Adrenal gland (tissue), 12 donors: ENCODE measurements around the gene RABGAP1L. TPM values are rescaled to one million over a fixed set of nuclear protein-coding genes. Genes with fewer than 3 reads are reported as not detected.
"Not testable (repeated sequence)": the region's sequence is repeated elsewhere in the genome, so short reads cannot be mapped to it uniquely, and the experiment has no call there.

Experiments used
- DNase-seq, 7 donors: peaks; one replicate each; pipeline ENCODE4 v3.0.0-alpha.2; 2019 to 2020
- H3K27ac ChIP-seq, 5 donors: fragments of 200-600 bp; sonication (generic) in 4 of 5; 1 replicate in 3 of 5; 2 replicates in 2 of 5; pipeline versions ENCODE4 v1.5.1 to v1.8.0; 2016 to 2020; ENCODE audit warnings: mild to moderate bottlenecking in 1 of 5
- H3K27me3 ChIP-seq: fragments of 200-600 bp; 2 replicates; pipeline ENCODE4 v1.8.0; 2021
- H3K36me3 ChIP-seq, 2 donors: fragments of 200-600 bp; replicated peaks in 1 of 2; 1 replicate in 1 of 2; 2 replicates in 1 of 2; pipeline versions ENCODE4 v1.5.1 to v1.8.0; 2018 to 2022
- H3K4me1 ChIP-seq, 2 donors: fragments of 200-600 bp; replicated peaks in 1 of 2; 1 replicate in 1 of 2; 2 replicates in 1 of 2; pipeline versions ENCODE4 v1.5.1 to v1.8.0; 2018 to 2021
- H3K4me3 ChIP-seq, 4 donors: fragments of 200-600 bp; sonication (generic) in 3 of 4; one replicate each; pipeline ENCODE4 v1.5.1; 2016 to 2018
- H3K9me3 ChIP-seq, 3 donors: fragments of 200-600 bp; sonication (generic) in 1 of 3; replicated peaks in 1 of 3; 1 replicate in 2 of 3; 2 replicates in 1 of 3; pipeline versions ENCODE4 v1.5.1 to v1.8.0; 2016 to 2021
- POLR2A ChIP-seq, 2 donors: fragments of 450-650 bp; IDR thresholded peaks; one replicate each; pipeline ENCODE4 v1.6.1; 2017; ENCODE audit warnings: antibody characterized with exemption in 2 of 2, mild to moderate bottlenecking in 2 of 2, moderate library complexity in 1 of 2
- WGBS, 4 donors: extraction: QIAGEN DNeasy Blood & Tissue Kit in 2 of 4; methylation state at CpG; one replicate each; pipeline versions ENCODE4 v1.1.5 to v1.1.7; 2013 to 2017; 5-methylcytosine and 5-hydroxymethylcytosine counted together
- intact Hi-C, 2 donors: fragments of 100-400 bp; cut with DNase I; formaldehyde crosslinking; loops; one replicate each; pipeline versions ENCODE4 v1.14.1 to v1.15.0; 2022 to 2023
- polyA plus RNA-seq, 3 donors: library from polyadenylated mRNA; stranded (reverse); fragments of 200-250 nt in 2 of 3; fragments of 350-450 nt in 1 of 3; fragmentation: Illumina TruSeq in 1 of 3; extraction: RNeasy Lipid Tissue Mini Kit (QIAGEN cat#74804) in 1 of 3; gene quantifications; one replicate each; pipeline ENCODE4 v1.2.3, GENCODE V29; 2013 to 2014
- total RNA-seq, 9 donors: library from RNA; depleted of rRNA in 4 of 9; stranded (reverse); fragments of >200 nt in 4 of 9; fragments of 120-200 nt in 1 of 9; fragmentation: NEBNext Ultra II Directional in 1 of 9; extraction: Animal tissue kit (Norgen Biotek cat#: 25700) in 1 of 9; gene quantifications; one replicate each; pipeline versions ENCODE4 v1.1.0 to v1.2.4, GENCODE V29; 2013 to 2023
- TF ChIP-seq, protein P1 (sequence below), 6 experiments: fragments of 450-650 bp in 4 of 6; fragments of 200-600 bp in 2 of 6; sonication (generic) in 1 of 6; IDR thresholded peaks; 1 replicate in 5 of 6; 2 replicates in 1 of 6; pipeline versions ENCODE4 v1.5.1 to v1.8.0; 2016 to 2021; ENCODE audit warnings: antibody characterized with exemption in 6 of 6, mild to moderate bottlenecking in 2 of 6, moderate library complexity in 1 of 6
- donor health status: healthy with polysubstance abuse.
- donor health status: Bipolar disorder and iron deficiency.
- donor health status: DM: yes; HTN: yes; CAD: no.
- donor health status: DM: no; HTN: no; CAD: no.
- donor health status: DM: no; HTN: no; CAD: no.
- donor health status: DM: yes; HTN: yes; CAD: no.

RABGAP1L gene
- total and polyA plus RNA-seq, 12 donors = 10.4 to 29.9 (median 19.7) TPM

- no peak overlapping the region for H3K27ac ChIP-seq
- H3K4me1 ChIP-seq = no peaks in the 10 kb centered on the region
- 60 to 70% (median 64%) methylated on average over 2 of the region's 2 CpGs for WGBS, 4 donors
- intact Hi-C loops = no loop called here
- TF ChIP-seq, protein P1, sequence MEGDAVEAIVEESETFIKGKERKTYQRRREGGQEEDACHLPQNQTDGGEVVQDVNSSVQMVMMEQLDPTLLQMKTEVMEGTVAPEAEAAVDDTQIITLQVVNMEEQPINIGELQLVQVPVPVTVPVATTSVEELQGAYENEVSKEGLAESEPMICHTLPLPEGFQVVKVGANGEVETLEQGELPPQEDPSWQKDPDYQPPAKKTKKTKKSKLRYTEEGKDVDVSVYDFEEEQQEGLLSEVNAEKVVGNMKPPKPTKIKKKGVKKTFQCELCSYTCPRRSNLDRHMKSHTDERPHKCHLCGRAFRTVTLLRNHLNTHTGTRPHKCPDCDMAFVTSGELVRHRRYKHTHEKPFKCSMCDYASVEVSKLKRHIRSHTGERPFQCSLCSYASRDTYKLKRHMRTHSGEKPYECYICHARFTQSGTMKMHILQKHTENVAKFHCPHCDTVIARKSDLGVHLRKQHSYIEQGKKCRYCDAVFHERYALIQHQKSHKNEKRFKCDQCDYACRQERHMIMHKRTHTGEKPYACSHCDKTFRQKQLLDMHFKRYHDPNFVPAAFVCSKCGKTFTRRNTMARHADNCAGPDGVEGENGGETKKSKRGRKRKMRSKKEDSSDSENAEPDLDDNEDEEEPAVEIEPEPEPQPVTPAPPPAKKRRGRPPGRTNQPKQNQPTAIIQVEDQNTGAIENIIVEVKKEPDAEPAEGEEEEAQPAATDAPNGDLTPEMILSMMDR (IDR thresholded peaks at IDR 0.05) = no peak
- TF ChIP-seq POLR2A (IDR thresholded peaks at IDR 0.05) = no peak
- no peaks in the 10 kb centered on the region for H3K9me3 ChIP-seq
- no peak overlapping the region for H3K4me3 ChIP-seq
- H3K36me3 ChIP-seq = no peaks in the 10 kb centered on the region
- no peak for DNase-seq
- no peaks in the 10 kb centered on the region for H3K27me3 ChIP-seq
These were observed 45.2 kb upstream of the RABGAP1L start for GRCh38 chr1:174114106-174114505.

GRCh38 chr1:174114788-174115448, 44.4 kb upstream of the RABGAP1L start:
- Histone ChIP-seq H3K4me1 (no peaks in the 10 kb centered on the region), H3K27me3 (no peaks in the 10 kb centered on the region), H3K27ac (no peak overlapping the region), H3K9me3 (no peaks in the 10 kb centered on the region), H3K36me3 (no peaks in the 10 kb centered on the region), H3K4me3 (no peak overlapping the region)
- intact Hi-C loops = no loop called here
- TF ChIP-seq, protein P1 (IDR thresholded peaks at IDR 0.05) = peak; percentile 58 to 71 (median 67)
- no peak for TF ChIP-seq POLR2A (IDR thresholded peaks at IDR 0.05)
- peak in 5 of 7 donors; percentile 22 to 41 (median 35) for DNase-seq
- WGBS, 4 donors = 60 to 67% (median 66%) methylated on average over 6 of the region's 6 CpGs

- TF ChIP-seq, protein P1 (IDR thresholded peaks at IDR 0.05) = no peak
- Histone ChIP-seq H3K4me1 (no peaks in the 10 kb centered on the region), H3K27ac (no peak overlapping the region), H3K36me3 (no peaks in the 10 kb centered on the region), H3K27me3 (no peaks in the 10 kb centered on the region), H3K9me3 (no peaks in the 10 kb centered on the region), H3K4me3 (no peak overlapping the region)
- DNase-seq = no peak
- intact Hi-C loops = no loop called here
- 91 to 96% (median 93%) methylated on average over 1 of the region's 1 CpG for WGBS, 4 donors
These were observed 43.3 kb upstream of the RABGAP1L start for GRCh38 chr1:174116042-174116441.

- Histone ChIP-seq H3K4me3 (no peak overlapping the region), H3K36me3 (no peaks in the 10 kb centered on the region), H3K27me3 (no peaks in the 10 kb centered on the region), H3K27ac (no peak overlapping the region), H3K4me1 (no peaks in the 10 kb centered on the region), H3K9me3 (no peaks in the 10 kb centered on the region)
- DNase-seq = no peak
- intact Hi-C loops = no loop called here
- TF ChIP-seq, protein P1 (IDR thresholded peaks at IDR 0.05) = no peak
- no peak for TF ChIP-seq POLR2A (IDR thresholded peaks at IDR 0.05)
These were observed 40.6 kb upstream of the RABGAP1L start for GRCh38 chr1:174118751-174119150.

- H3K4me3 ChIP-seq, H3K4me1 ChIP-seq, DNase-seq, H3K36me3 ChIP-seq, H3K9me3 ChIP-seq, intact Hi-C loops, H3K27me3 ChIP-seq, H3K27ac ChIP-seq: not testable (repeated sequence)
- WGBS, 4 donors = 80 to 90% (median 89%) methylated on average over 1 of the region's 1 CpG
These were observed 37.0 kb upstream of the RABGAP1L start for GRCh38 chr1:174122318-174122717.
